Measurements from ENCODE around the gene SEMA5A. TPM values are rescaled to one million over a fixed set of nuclear protein-coding genes. Genes with fewer than 3 reads are reported as not detected.

Gene SEMA5A
- total RNA-seq, 1 donor from 2014 or later = 31.9 TPM

DNA sequence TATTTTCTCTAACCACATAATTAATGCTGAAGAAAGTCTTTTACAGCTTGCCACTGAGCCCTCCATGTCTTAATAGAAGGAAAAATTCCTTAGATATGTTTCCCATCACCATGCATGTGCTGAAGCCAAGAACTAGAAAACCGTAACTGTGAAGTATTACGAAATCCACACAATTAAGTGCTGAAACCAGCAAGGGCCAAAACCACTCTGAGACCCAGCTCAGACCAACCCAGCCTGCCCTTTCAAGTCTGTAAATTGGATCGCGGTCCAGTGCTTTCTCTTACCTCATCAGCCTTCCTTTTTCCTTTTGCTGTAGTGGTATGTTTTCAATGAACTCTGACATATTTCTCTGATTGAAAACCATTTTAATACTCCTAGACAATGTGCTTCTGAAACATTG lies 26.3 kb downstream of the SEMA5A start:
- no peak for DNase-seq (ENCODE audit: low read depth, low spot score)
- Mint-ChIP-seq H3K27me3 (ENCODE audit: low read depth) (no peaks in the 10 kb centered on the region), H3K36me3 (ENCODE audit: low read depth) (peaks cover 10% of the 10 kb centered on the region), H3K9me3 (no peaks in the 10 kb centered on the region), H3K4me3 (no peak overlapping the region), H3K4me1 (peaks cover 24% of the 10 kb centered on the region), H3K27ac (ENCODE audit: unreplicated experiment) (no peak overlapping the region)
- no peak for TF ChIP-seq CTCF (conservative IDR thresholded peaks at IDR 0.05)

- H3K4me3 Mint-ChIP-seq = no peak overlapping the region
- H3K27me3 Mint-ChIP-seq (ENCODE audit: low read depth) = no peaks in the 10 kb centered on the region
- no peak for TF ChIP-seq CTCF (conservative IDR thresholded peaks at IDR 0.05)
- peaks cover 5% of the 10 kb centered on the region for H3K36me3 Mint-ChIP-seq (ENCODE audit: low read depth)
- no peak for DNase-seq (ENCODE audit: low read depth, low spot score)
- H3K9me3 Mint-ChIP-seq = no peaks in the 10 kb centered on the region
- H3K27ac Mint-ChIP-seq (ENCODE audit: unreplicated experiment) = no peak overlapping the region
- peaks cover 12% of the 10 kb centered on the region for H3K4me1 Mint-ChIP-seq
These were observed 29.3 kb downstream of the SEMA5A start for GRCh38 chr5:9516591-9516990.

- Mint-ChIP-seq H3K27ac (ENCODE audit: unreplicated experiment) (no peak overlapping the region), H3K9me3 (no peaks in the 10 kb centered on the region), H3K36me3 (ENCODE audit: low read depth) (peaks cover 5% of the 10 kb centered on the region), H3K4me1 (peaks cover 12% of the 10 kb centered on the region), H3K27me3 (ENCODE audit: low read depth) (no peaks in the 10 kb centered on the region), H3K4me3 (no peak overlapping the region)
- TF ChIP-seq CTCF (conservative IDR thresholded peaks at IDR 0.05) = no peak
- no peak for DNase-seq (ENCODE audit: low read depth, low spot score)
These were observed 30.4 kb downstream of the SEMA5A start for GRCh38 chr5:9515436-9515835.

DNA sequence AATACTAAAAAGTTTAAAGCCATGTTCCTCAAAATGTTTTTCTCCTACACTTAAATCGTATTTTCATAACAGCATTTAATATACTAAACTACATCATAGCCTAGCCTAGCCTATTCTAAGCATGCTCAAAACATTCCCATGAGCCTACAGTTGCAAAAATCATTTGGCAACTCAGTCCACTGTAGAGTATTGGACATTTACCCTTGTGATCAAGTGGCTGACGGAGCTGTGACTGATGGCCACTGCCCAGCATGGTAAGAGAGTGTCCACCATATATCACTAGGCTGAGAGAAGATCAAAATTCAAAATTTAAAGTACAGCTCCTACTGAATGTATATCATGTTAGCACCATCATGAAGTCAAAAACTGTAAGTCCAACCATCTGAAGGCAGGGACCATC lies 30.9 kb downstream of the SEMA5A start:
- no peak for DNase-seq (ENCODE audit: low read depth, low spot score)
- Mint-ChIP-seq H3K4me1 (peaks cover 12% of the 10 kb centered on the region), H3K4me3 (no peak overlapping the region), H3K9me3 (no peaks in the 10 kb centered on the region), H3K36me3 (ENCODE audit: low read depth) (peaks cover 5% of the 10 kb centered on the region), H3K27ac (ENCODE audit: unreplicated experiment) (no peak overlapping the region), H3K27me3 (ENCODE audit: low read depth) (no peaks in the 10 kb centered on the region)
- TF ChIP-seq CTCF (conservative IDR thresholded peaks at IDR 0.05) = no peak

GRCh38 chr5:9513827-9514226 lies 32.0 kb downstream of the SEMA5A start:
- no peak for DNase-seq (ENCODE audit: low read depth, low spot score)

More at GRCh38 chr5:9513827-9514226, 32.0 kb downstream of the SEMA5A start:
- Mint-ChIP-seq H3K27me3 (ENCODE audit: low read depth) (no peaks in the 10 kb centered on the region), H3K9me3 (no peaks in the 10 kb centered on the region), H3K27ac (ENCODE audit: unreplicated experiment) (no peak overlapping the region), H3K36me3 (ENCODE audit: low read depth) (peaks cover 5% of the 10 kb centered on the region), H3K4me1 (peaks cover 12% of the 10 kb centered on the region), H3K4me3 (no peak overlapping the region)
- peak; percentile 38 for TF ChIP-seq CTCF (conservative IDR thresholded peaks at IDR 0.05)

Measured in neural crest cell (in vitro differentiated cells).